ENCODE results near the gene RAD51B. TPM values are rescaled to one million over a fixed set of nuclear protein-coding genes. Genes with fewer than 3 reads are reported as not detected.

Gene RAD51B
- total and polyA plus RNA-seq, 2 experiments from 2014 or later = 11.7 to 17.8 TPM

DNA sequence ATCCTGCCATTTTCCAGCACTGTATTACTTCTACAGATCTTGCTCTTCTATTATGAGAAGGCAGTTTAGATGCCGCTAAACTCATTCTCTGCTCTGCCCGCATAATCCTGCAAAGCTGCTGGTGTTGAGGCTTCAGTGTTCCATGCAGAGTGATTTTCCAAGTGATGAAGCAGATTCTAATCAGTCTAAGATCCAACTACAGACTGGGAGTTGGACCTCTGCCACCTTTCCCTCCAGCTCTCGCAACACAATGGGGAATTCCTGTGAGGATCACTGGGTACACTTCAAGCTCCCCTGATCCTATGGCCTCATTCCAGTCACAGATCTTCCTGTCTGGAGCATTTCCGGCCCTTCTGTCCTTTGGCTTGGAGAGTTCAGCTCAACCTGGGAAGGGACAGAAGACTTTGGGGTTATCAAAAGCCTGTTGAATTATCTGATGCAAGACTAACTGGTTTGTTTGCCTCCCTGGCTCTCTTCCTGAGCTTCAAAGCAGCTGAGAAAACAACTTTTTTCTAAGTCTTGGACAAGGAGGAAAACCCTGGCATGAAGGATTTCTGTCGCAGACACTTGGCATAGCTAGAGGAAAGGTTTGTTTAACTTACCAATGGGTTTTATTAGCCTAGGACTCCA, 639.4 kb downstream of the RAD51B start:
- Histone ChIP-seq H3K27ac (no peak overlapping the region), H3K9me3 (ENCODE audit: low read depth) (no peaks in the 10 kb centered on the region), H3K4me1 (ENCODE audit: low read depth) (no peaks in the 10 kb centered on the region), H3K4me3 (no peak overlapping the region), H3K27me3 (no peaks in the 10 kb centered on the region), H3K36me3 (no peaks in the 10 kb centered on the region)
- TF ChIP-seq, protein P1, sequence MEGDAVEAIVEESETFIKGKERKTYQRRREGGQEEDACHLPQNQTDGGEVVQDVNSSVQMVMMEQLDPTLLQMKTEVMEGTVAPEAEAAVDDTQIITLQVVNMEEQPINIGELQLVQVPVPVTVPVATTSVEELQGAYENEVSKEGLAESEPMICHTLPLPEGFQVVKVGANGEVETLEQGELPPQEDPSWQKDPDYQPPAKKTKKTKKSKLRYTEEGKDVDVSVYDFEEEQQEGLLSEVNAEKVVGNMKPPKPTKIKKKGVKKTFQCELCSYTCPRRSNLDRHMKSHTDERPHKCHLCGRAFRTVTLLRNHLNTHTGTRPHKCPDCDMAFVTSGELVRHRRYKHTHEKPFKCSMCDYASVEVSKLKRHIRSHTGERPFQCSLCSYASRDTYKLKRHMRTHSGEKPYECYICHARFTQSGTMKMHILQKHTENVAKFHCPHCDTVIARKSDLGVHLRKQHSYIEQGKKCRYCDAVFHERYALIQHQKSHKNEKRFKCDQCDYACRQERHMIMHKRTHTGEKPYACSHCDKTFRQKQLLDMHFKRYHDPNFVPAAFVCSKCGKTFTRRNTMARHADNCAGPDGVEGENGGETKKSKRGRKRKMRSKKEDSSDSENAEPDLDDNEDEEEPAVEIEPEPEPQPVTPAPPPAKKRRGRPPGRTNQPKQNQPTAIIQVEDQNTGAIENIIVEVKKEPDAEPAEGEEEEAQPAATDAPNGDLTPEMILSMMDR (IDR thresholded peaks at IDR 0.05; ENCODE audit: low read depth, low read length) = no peak
- peak in 1 of 2 donors; percentile 62 for DNase-seq (ENCODE audit: low read depth in 1 of 2, low spot score in 1 of 2)

GRCh38 chr14:68459480-68460136, 640.0 kb downstream of the RAD51B start:
- Histone ChIP-seq H3K9me3 (ENCODE audit: low read depth) (no peaks in the 10 kb centered on the region), H3K27me3 (no peaks in the 10 kb centered on the region), H3K4me3 (no peak overlapping the region), H3K27ac (no peak overlapping the region), H3K36me3 (no peaks in the 10 kb centered on the region), H3K4me1 (ENCODE audit: low read depth) (no peaks in the 10 kb centered on the region)
- TF ChIP-seq, protein P1 (IDR thresholded peaks at IDR 0.05; ENCODE audit: low read depth, low read length) = no peak
- no peak for DNase-seq (ENCODE audit: low read depth in 1 of 2, low spot score in 1 of 2)

DNA sequence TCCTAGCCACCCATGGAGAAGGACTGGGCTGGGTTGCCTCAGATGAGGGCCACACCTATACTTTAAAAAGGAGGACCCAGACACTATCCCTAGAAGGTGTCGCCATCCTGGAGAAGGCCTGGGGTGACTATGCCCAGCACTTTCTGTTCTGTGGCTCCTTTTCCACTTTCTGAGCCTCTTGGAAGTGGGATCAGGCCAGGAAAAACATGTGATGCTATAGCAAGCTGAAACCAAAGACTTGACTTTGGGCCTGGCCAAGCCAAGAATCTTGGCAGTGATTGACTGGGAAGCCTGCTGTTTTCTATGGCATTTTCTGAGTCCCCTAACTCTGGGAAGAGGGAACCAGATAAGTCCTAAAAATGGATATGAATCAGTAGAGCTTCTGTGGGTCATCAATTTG, 641.0 kb downstream of the RAD51B start:
- H3K4me3 ChIP-seq = no peak overlapping the region
- no peaks in the 10 kb centered on the region for H3K36me3 ChIP-seq
- H3K27ac ChIP-seq = no peak overlapping the region
- H3K9me3 ChIP-seq (ENCODE audit: low read depth) = no peaks in the 10 kb centered on the region
- no peaks in the 10 kb centered on the region for H3K27me3 ChIP-seq
- TF ChIP-seq, protein P1 (IDR thresholded peaks at IDR 0.05; ENCODE audit: low read depth, low read length) = no peak
- H3K4me1 ChIP-seq (ENCODE audit: low read depth) = no peaks in the 10 kb centered on the region
- DNase-seq (ENCODE audit: low read depth in 1 of 2, low spot score in 1 of 2) = no peak

GRCh38 chr14:68461086-68461485, 641.5 kb downstream of the RAD51B start:
- TF ChIP-seq, protein P1 (IDR thresholded peaks at IDR 0.05; ENCODE audit: low read depth, low read length) = no peak
- H3K27ac ChIP-seq = no peak overlapping the region
- H3K9me3 ChIP-seq (ENCODE audit: low read depth) = no peaks in the 10 kb centered on the region
- no peaks in the 10 kb centered on the region for H3K27me3 ChIP-seq
- no peak for DNase-seq (ENCODE audit: low read depth in 1 of 2, low spot score in 1 of 2)
- no peaks in the 10 kb centered on the region for H3K36me3 ChIP-seq
- no peak overlapping the region for H3K4me3 ChIP-seq
- no peaks in the 10 kb centered on the region for H3K4me1 ChIP-seq (ENCODE audit: low read depth)

DNA sequence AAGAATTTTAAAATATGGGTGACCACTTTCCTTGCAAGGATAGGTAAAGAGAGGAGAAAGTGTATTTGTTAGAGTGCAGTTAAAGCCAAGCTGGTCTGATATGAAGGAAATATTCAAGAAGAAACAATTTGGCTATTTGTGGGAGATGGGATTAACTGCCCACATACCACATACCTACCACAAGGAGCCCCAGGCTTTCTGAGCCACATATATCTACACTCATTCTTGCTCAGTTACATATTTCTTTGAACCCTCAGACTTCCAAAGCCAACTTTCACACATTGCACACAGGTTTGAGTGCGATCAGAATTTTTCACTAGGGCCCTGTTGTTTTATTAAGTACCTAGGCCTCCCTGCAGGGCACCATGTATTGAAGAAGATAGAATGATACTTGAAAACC, 643.1 kb downstream of the RAD51B start:
- H3K4me1 ChIP-seq (ENCODE audit: low read depth) = no peaks in the 10 kb centered on the region
- no peaks in the 10 kb centered on the region for H3K27me3 ChIP-seq
- H3K9me3 ChIP-seq (ENCODE audit: low read depth) = no peaks in the 10 kb centered on the region
- DNase-seq (ENCODE audit: low read depth in 1 of 2, low spot score in 1 of 2) = no peak
- no peaks in the 10 kb centered on the region for H3K36me3 ChIP-seq
- TF ChIP-seq, protein P1 (IDR thresholded peaks at IDR 0.05; ENCODE audit: low read depth, low read length) = peak; percentile 25
- no peak overlapping the region for H3K4me3 ChIP-seq
- no peak overlapping the region for H3K27ac ChIP-seq
